Brain microvascular endothelial cell (primary cell): ENCODE results near the gene SSBP3.

Source experiments
- DNase-seq: peaks from one replicate; pipeline ENCODE4 v3.0.0-alpha.2; 2020
- H3K27ac ChIP-seq: fragments of 250-450 bp; sonication (Bioruptor Pico); 2 replicates; pipeline ENCODE4 v1.5.1; 2020; ENCODE audit warnings: mild to moderate bottlenecking, moderate library complexity
- H3K27me3 ChIP-seq: fragments of 250-450 bp; sonication (Bioruptor Pico); replicated peaks from 2 replicates; pipeline ENCODE4 v1.5.1; 2020; ENCODE audit warnings: mild to moderate bottlenecking
- H3K36me3 ChIP-seq: fragments of 250-450 bp; sonication (Bioruptor Pico); replicated peaks from 2 replicates; pipeline ENCODE4 v1.5.1; 2020; ENCODE audit warnings: mild to moderate bottlenecking
- H3K4me3 ChIP-seq: 2 replicates; pipeline ENCODE4 v1.5.1; 2011; ENCODE audit warnings: low read depth, mild to moderate bottlenecking, control low read depth, low read length, moderate library complexity
- in situ Hi-C: cut with HindIII; loops from 2 replicates; pipeline ENCODE4 v1.10.0; 2017; ENCODE audit warnings: low sequenced_read_pairs, low pct_ligation_motif_present
- TF ChIP-seq, protein P1 (sequence below): IDR thresholded peaks from 2 replicates; pipeline ENCODE4 v1.5.1; 2011; ENCODE audit warnings: low read depth, mild to moderate bottlenecking, moderate library complexity, low read length, control low read depth, inconsistent platforms; ENCODE audit errors: missing control alignments

Gene SSBP3

DNA sequence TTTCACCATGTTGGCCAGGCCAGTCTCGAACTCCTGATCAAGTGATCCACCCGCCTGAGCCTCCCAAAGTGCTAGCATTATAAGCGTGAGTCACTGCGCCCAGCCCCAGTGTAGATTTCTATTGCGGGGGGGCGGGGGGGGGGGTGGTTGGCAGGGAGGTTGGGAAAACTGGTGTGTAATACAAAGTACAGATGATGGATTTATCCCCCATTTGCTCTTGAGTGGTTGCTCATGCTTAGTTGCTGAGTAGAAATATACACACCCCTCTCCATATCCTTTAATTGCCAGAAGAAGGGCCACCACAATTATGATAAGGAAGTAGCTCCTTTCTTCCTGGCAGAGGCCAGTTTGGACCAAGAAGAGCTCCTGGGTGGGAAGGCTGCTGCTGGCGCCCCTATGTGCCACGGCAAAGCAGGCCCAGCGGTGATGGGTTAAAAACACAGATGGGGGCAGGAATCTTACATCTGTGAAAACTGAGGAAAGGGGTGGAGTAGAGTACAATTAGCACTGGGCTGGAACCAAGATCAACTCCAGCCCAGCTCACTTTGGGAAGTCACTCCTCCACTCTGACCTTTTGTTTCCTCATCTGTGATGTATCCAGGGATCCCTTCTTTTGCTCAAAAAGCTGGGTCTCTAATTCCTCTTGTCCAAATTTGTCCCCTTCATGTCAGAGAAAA is 151.0 kb downstream of the SSBP3 start:
- no peak overlapping the region for H3K4me3 ChIP-seq
- in situ Hi-C loops: no loop called here
- no peaks in the 10 kb centered on the region for H3K36me3 ChIP-seq
- H3K27ac ChIP-seq: no peak overlapping the region
- H3K27me3 ChIP-seq: no peaks in the 10 kb centered on the region
- no peak for DNase-seq
- TF ChIP-seq, protein P1, sequence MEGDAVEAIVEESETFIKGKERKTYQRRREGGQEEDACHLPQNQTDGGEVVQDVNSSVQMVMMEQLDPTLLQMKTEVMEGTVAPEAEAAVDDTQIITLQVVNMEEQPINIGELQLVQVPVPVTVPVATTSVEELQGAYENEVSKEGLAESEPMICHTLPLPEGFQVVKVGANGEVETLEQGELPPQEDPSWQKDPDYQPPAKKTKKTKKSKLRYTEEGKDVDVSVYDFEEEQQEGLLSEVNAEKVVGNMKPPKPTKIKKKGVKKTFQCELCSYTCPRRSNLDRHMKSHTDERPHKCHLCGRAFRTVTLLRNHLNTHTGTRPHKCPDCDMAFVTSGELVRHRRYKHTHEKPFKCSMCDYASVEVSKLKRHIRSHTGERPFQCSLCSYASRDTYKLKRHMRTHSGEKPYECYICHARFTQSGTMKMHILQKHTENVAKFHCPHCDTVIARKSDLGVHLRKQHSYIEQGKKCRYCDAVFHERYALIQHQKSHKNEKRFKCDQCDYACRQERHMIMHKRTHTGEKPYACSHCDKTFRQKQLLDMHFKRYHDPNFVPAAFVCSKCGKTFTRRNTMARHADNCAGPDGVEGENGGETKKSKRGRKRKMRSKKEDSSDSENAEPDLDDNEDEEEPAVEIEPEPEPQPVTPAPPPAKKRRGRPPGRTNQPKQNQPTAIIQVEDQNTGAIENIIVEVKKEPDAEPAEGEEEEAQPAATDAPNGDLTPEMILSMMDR: no peak

DNA sequence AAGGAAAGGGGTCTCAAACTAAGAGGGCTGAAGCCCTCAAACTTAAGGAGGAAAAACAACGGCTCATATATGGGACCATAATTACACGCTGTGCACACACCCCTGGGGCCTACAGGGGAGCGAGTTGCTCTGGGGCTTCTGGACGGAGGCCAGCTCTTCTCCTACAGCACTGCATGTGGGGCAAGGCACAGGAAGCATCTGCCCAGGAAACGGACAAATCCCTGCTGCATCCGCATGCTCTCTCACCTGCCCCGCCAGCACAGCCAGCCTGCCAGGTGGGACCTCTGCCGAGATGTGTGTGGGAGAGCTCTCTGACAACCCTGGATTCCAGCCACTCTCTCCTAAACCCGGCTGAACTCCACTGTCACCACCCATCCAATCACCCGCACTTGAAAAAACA is 152.1 kb downstream of the SSBP3 start:
- Histone ChIP-seq H3K27me3 (no peaks in the 10 kb centered on the region), H3K4me3 (no peak overlapping the region), H3K27ac (peak overlapping the region; percentile 82), H3K36me3 (no peaks in the 10 kb centered on the region)
- in situ Hi-C loops: no loop called here
- TF ChIP-seq, protein P1: no peak
- DNase-seq: no peak

DNA sequence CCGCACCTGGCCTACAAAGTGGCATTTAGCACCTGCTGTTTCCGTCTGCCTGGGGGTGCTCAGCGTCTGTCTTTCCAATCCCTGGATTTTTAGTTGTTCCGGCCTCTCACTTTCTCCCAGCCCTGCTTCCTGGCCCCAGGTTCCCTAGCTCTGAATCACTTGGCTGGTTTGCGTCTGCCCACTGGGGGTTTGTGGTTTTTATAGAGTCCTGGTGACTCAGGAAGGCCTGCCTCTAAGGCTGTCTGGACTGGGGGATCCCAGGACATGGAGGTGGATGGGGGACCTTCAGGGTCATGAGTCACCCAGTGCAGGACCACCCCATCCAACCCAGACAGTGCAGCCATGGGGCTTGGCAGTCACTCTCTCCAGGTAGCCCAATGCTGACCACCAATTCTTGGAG is 152.7 kb downstream of the SSBP3 start:
- Histone ChIP-seq H3K27me3 (no peaks in the 10 kb centered on the region), H3K27ac (peak overlapping the region; percentile 82), H3K4me3 (no peak overlapping the region), H3K36me3 (no peaks in the 10 kb centered on the region)
- DNase-seq: peak; percentile 92
- TF ChIP-seq, protein P1: peak; percentile 13
- in situ Hi-C loops: no loop called here

DNA sequence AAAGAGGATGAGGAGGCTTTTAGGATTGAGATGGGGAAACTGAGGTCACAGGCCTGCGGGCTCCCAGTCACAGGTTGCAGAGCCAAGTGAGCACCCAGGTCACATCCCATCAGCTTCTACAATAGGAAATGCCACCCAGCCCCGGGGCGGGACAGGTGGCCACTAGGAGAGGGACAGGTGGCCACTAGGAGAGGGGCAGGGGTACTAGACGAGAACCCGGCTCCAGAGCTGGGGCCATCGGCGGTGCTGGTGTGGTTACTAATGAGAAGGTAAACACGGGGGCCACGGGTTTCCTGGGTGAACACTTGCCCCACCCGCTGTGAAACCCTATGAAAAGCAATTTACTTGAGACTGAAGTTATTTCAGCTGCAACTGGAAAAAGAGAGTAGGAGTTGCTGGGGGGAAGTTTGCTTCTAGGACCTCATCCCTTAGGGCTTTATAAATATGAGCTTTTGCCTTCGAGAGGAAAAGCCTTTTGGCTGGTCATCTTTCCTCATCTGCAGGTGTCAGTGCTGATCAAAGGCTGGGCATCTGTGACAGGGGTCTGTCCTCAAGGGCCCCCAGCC is 153.7 kb downstream of the SSBP3 start:
- no peaks in the 10 kb centered on the region for H3K27me3 ChIP-seq
- TF ChIP-seq, protein P1: no peak
- in situ Hi-C loops: no loop called here
- H3K27ac ChIP-seq: peak overlapping the region; percentile 82
- H3K4me3 ChIP-seq: no peak overlapping the region
- H3K36me3 ChIP-seq: no peaks in the 10 kb centered on the region
- DNase-seq: no peak

DNA sequence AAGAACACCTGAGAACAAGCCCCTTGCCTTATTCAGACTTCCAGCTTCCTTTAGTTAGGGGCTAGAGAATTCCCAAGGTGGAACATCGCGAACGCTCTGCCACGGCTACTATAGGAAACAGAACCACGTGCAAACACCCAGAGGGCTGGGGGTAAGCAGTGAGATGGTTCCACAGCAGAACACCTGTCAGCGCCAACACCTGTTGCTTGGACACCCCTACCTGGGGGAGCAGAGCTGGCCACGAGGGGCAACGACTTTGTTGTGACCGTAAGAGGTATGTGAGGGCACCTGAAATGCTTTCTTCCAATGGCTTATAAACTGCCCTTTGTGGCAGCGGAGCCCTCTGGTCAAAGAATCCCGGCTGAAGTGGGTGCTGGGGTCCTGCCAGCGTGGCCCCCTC is 155.5 kb downstream of the SSBP3 start:
- Histone ChIP-seq H3K4me3 (no peak overlapping the region), H3K36me3 (no peaks in the 10 kb centered on the region), H3K27me3 (no peaks in the 10 kb centered on the region), H3K27ac (no peak overlapping the region)
- TF ChIP-seq, protein P1: no peak
- in situ Hi-C loops: no loop called here
- DNase-seq: no peak
